Fibroblast of peridontal ligament (primary cell): Measurements from ENCODE around the gene SRSF9.
"Not testable (repeated sequence)": the region's sequence is repeated elsewhere in the genome, so short reads cannot be mapped to it uniquely, and the experiment has no call there.

Experiments used
- DNase-seq: peaks from one replicate; pipeline ENCODE4 v3.0.0-alpha.2; 2010; ENCODE audit errors: extremely low read depth

Gene SRSF9

GRCh38 chr12:120481022-120481767, 11.6 kb upstream of the SRSF9 start:
- no peak for DNase-seq

- DNase-seq: no peak
Measured at GRCh38 chr12:120480211-120480610, 10.7 kb upstream of the SRSF9 start.

DNA sequence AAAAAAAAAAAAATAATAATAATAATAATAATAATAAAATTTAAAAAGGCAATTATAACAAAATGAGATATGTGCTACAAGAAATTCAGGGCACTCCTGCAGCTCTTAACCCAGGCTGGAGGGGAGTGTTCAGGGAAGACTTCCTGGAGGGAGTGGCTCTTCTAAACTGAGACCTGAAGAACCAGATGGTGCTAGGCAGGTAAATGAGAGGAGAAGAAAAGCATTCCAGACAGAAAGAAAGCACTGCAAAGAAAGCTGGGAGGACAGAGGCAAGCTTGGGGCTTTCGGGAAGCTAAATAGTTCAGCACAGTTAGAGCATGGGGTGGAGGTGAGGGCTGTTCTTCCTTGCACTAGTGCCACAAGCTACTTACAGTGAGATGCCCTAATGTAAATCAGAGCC, 9.9 kb upstream of the SRSF9 start:
- no peak for DNase-seq

- no peak for DNase-seq
Measured at GRCh38 chr12:120475643-120476042, 6.1 kb upstream of the SRSF9 start.

DNA sequence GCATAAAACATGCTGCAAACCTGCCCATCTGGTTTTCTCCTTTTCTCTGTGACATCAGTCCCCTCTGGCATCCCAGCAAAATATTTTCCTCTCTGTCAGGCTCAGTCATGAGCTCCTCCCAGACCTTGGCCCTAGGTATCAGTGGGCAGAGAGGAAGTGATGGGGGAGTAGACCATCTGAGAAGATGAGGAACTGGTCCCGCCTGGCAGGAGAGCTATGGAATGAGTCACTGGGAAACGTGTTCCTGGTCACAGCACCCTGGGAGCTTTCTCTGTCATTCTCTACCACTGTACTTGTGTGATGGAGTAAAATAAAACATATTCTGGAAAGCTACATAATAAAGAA, 5.0 kb upstream of the SRSF9 start:
- peak; percentile 29 for DNase-seq

- no peak for DNase-seq
Measured at GRCh38 chr12:120473807-120474615, 4.5 kb upstream of the SRSF9 start.

GRCh38 chr12:120472521-120472920, 3.0 kb upstream of the SRSF9 start:
- no peak for DNase-seq

DNA sequence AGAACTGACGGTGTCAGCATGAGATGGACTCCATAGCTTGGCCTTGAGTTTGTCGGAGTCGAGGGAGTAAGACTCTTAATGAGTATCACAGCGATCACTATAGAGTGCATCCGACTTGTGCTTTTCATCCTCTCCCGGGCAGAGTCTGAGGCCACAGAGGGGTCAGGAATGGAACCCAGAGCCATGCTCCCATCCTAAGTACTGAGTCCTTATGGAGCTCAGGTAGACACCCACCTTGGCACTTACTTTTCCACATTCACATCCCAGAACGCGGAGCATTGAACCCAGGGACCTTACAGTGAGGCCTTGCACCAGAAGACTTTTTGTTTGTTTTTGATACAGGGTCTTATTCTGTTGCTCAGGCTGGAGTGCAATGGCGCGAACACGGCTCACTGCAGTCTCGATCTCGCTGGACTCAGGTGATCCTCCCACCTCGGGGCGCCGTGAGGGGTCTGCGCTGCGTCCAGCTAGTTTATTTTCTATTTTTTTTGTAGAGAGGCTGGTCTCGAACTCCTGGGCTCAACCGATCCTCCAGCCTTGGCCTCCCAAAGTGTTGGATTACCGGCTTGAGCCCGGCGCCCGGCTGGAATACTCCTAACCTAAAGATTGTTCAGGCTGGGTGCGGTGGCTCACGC, 719 bp upstream of the SRSF9 start:
- DNase-seq: peak; percentile 37

- peak; percentile 23 for DNase-seq
Measured at GRCh38 chr12:120468821-120469449, 613 bp downstream of the SRSF9 start.

- peak; percentile 69 for DNase-seq
Measured at GRCh38 chr12:120468325-120468820, 1.2 kb downstream of the SRSF9 start.

GRCh38 chr12:120467439-120467838, 2.1 kb downstream of the SRSF9 start:
- DNase-seq: no peak

DNA sequence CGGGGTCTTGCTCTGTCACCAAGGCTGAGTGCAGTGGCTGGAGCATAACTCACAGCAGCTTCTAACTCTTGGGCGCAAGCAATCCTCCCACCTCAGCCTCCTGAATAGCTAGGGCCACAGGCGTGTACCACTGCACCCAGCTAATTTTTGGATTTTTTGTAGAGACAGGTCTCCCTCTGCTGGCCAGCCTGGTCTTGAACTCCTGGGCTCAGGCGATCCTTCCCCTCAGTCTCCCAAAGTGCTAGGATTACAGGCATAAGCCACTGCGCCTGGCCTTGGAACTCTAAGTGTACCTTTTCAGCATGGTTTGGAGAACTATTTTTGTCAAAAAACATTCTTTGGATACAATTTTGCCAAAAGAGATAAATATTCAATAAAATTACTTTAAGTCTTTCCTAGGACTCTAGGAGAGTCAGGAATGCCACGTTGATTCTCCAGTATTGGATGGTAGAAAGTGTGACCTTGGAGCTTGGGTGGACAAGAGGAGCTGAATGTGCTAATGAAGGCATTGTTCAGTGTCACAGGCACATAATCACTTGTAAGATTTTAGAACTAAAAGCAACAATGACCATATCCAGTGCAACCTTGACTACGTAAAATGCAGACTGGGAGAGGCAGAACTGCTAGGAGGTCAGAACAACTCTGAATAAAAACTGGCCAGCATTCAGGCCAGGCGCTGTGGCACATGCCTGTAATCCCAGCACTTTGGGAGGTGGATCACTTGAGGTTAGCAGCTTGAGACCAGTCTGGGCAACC, 2.8 kb downstream of the SRSF9 start:
- peak; percentile 57 for DNase-seq

DNA sequence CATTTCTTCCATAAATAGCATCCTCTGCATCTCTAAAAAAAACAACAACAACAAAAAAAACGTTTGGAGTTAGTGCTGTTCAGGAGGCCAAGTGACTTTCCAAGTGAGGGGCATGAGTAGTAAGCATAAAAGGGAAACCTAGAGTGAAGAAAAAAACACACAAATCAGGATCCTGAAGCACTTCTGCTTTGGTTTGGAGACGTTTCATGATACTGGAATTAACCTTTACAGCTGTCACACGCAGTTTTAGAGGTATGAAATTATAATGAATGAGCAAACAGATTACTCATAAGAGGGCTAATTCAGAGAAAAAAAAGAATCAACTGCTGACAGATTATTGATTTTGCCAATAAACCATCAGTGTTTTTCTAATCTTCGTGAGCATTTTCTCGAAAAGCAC, 3.8 kb downstream of the SRSF9 start:
- no peak for DNase-seq

- no peak for DNase-seq
Measured at GRCh38 chr12:120463712-120464111, 5.8 kb downstream of the SRSF9 start.

- DNase-seq: no peak
Measured at GRCh38 chr12:120462099-120462640, 7.4 kb downstream of the SRSF9 start.

GRCh38 chr12:120460157-120460556, 9.4 kb downstream of the SRSF9 start:
- DNase-seq: no peak

DNA sequence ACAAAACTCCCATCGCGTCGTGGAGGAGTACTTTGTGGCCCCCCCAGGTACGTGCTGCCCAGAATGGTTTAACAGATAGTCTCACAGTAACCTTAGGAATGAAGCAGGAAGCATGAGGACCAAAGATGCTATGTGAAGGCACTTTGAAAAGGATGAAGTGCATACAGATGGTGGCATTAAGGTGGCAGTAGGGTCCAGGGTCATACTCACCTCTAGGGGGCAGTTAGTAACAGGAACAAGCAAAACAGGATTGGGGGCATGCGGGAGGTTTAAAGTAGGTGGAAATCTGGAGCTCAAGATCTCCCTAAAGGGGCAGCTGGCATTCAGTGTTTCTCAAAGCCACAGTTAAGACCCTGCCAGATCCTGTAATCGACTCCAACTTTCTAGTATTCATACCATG, 12.4 kb downstream of the SRSF9 start:
- DNase-seq: no peak

GRCh38 chr12:120455302-120455701, 14.2 kb downstream of the SRSF9 start:
- no peak for DNase-seq

DNA sequence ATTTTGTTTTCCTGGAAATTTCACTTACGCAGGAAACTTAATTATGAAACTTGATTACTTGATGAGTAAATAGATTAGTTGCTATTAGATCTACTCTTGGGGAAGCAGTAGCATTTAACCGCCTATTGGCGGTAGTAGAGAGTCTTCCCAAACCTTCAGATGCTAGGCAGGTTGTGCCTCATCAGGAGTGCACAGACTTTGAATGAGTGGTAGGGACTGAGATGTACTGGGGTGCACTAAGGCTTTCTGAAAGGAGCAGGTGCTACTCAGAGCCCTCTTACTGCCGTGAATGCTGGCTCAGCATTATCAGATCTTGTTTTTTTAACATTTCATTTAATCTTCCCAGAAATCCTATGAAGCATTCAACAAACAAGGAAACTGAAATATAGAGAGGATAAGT, 15.6 kb downstream of the SRSF9 start:
- DNase-seq: peak; percentile 21

DNA sequence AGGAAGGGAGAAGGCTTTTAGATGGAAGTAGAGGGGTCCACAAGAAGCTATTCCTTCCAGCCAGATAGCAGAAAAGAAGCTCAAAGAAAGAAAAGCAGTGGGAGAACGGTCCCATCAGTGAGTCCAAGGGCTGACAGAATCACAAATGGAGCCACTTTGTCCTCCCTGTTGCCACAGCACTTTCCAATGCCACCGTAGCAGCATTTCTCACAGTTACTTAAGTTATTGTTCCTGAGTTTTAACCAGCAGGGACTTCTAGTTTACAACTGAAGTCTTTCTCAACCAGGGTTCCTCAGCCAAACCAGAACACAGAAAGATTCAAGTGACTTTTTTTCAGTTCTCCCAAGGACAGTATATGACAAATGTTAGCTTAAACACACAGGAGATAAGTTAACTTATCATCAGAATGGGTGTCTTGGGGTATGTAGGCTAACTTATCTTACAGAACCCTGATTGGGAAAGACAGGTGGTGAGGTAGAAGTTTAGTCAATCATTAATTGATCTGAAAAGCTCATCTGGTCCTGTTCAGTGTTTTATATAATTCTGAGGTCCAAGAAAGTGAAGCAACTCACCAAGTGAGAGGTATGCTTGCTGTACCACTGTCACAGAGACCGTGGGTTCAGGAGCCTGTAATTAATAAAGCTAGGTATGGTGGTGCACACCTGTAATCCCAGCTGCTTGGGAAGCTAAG, 16.3 kb downstream of the SRSF9 start:
- DNase-seq: no peak

- DNase-seq: not testable (repeated sequence)
Measured at GRCh38 chr12:120452524-120452923, 17.0 kb downstream of the SRSF9 start.
